ENCODE results near the gene CFI. TPM values are rescaled to one million over a fixed set of nuclear protein-coding genes. Genes with fewer than 3 reads are reported as not detected.

Gene CFI
- total and polyA plus RNA-seq, 2 of the 4 experiments (the other 2 are of a cell fraction), result 0.12 to 0.18 TPM

GRCh38 chr4:109721033-109721432, 80.8 kb downstream of the CFI start:
- 0 out of 2 replicates have a peak, but pooled peaks cover 3% of the 10 kb centered on the region for H3K4me1 ChIP-seq (ENCODE audit: control insufficient read depth, insufficient read depth, low read length)
- BruUV-seq (replicated peaks), result no TSS peak
- H3K56ac ChIP-seq (ENCODE audit: extremely low read depth, insufficient read depth, low read length), result no peak overlapping the region
- H4K8ac ChIP-seq (ENCODE audit: low read depth in 2 of 2, low read length in 2 of 2), result no peak overlapping the region
- no peak overlapping the region for H2AK5ac ChIP-seq (ENCODE audit: low read depth, low read length)
- peaks cover 2% of the 10 kb centered on the region; the same call in 1 of the 2 replicates for H3K9me3 ChIP-seq (ENCODE audit: control insufficient read depth, insufficient read depth, low read length)
- H3K27me3 ChIP-seq (ENCODE audit: control insufficient read depth, insufficient read depth, low read length), result no peaks in the 10 kb centered on the region
- H2BK20ac ChIP-seq (ENCODE audit: low read depth, low read length), result 0 out of 2 replicates have a peak overlapping the region, but pooled peaks have one; percentile 3
- H4K5ac ChIP-seq (ENCODE audit: low read depth, low read length), result no peak overlapping the region
- H4K20me1 ChIP-seq (ENCODE audit: insufficient read depth, low read length), result no peaks in the 10 kb centered on the region
- no peak overlapping the region for H2BK5ac ChIP-seq (ENCODE audit: low read depth, low read length, poor library complexity, severe bottlenecking)
- peak; percentile 53; the same call in 1 of the 2 replicates for TF ChIP-seq FOS (IDR thresholded peaks at IDR 0.05; ENCODE audit: low read depth, low read length)
- no peak for TF ChIP-seq SMC3 (IDR thresholded peaks at IDR 0.05; ENCODE audit: low read depth, low read length)
- dilution Hi-C loops (cut with HindIII; ENCODE audit: low sequenced_read_pairs, unreplicated experiment) (no loop called here), intact Hi-C loops (cut with micrococcal nuclease) (no loop called here), in situ Hi-C loops (cut with MboI; ENCODE audit: low sequenced_read_pairs) (loop anchor here (10.0 kb wide), 1 partner anchor 286 kb away; the partner anchor contains the start of gene SEC24B)
- no peak overlapping the region; the same call in 1 of the 2 replicates for H3K23ac ChIP-seq (ENCODE audit: low read depth, low read length)
- H2BK15ac ChIP-seq (ENCODE audit: low read depth, low read length), result no peak overlapping the region
- no peaks in the 10 kb centered on the region for H3K36me3 ChIP-seq (ENCODE audit: control insufficient read depth, insufficient read depth, low read length)
- no peak overlapping the region; the same call in 1 of the 2 replicates for H3K14ac ChIP-seq (replicated peaks; ENCODE audit: low read depth, low read length)
- H2BK120ac ChIP-seq (ENCODE audit: low read depth, low read length), result no peak overlapping the region
- no peak overlapping the region for H3K4ac ChIP-seq (ENCODE audit: low read depth, low read length)
- H3K9me1 ChIP-seq (ENCODE audit: insufficient read depth, low read length), result no peaks in the 10 kb centered on the region
- DNase-seq (peak; percentile 70), ATAC-seq (ENCODE audit: low read depth) (0 out of 2 replicates have a peak, but pooled peaks have one; percentile 27)
- H2AFZ ChIP-seq (replicated peaks; ENCODE audit: low read length, poor library complexity), result no peak overlapping the region
- no peak overlapping the region for H3K4me3 ChIP-seq (ENCODE audit: insufficient read depth, low read depth, low read length)
- no CpG with 5 or more reads among the region's 7 CpGs for WGBS, 2 experiments (ENCODE audit: extremely low coverage in 2 of 2, insufficient read length in 1 of 2)
- H3K79me1 ChIP-seq (ENCODE audit: low read depth in 1 of 2, low read length in 2 of 2), result peaks cover 16 to 19% of the 10 kb centered on the region in 2 experiments
- no peak overlapping the region for H3K27ac ChIP-seq (ENCODE audit: insufficient read depth, low read length)
- no peak overlapping the region for H2AK9ac ChIP-seq (replicated peaks; ENCODE audit: low read depth, low read length, poor library complexity)
- no peak overlapping the region for H3K9ac ChIP-seq (ENCODE audit: low read depth, low read length)
- no peak overlapping the region for H4K91ac ChIP-seq (ENCODE audit: insufficient read depth, low read depth, low read length)
- no peak overlapping the region for H3K4me2 ChIP-seq (ENCODE audit: low read depth, low read length)
- POLR2A ChIA-PET (ENCODE audit: unreplicated experiment), result no interaction called here
- CTCF ChIA-PET, result no interaction called here
- H3K18ac ChIP-seq (ENCODE audit: low read depth, low read length), result no peak overlapping the region
